GM23338 (cell line): ENCODE results near the gene ABI3. TPM values are rescaled to one million over a fixed set of nuclear protein-coding genes. Genes with fewer than 3 reads are reported as not detected.
A peak's percentile ranks its signal among the peaks of the same experiment; 100 is the strongest.

Experiments
- ATAC-seq: fragments of 200-7000 bp; cut with Tn5 transposase; 3 replicates; pipeline ENCODE4 v1.9.1; 2020
- DNase-seq: peaks from one replicate; pipeline ENCODE4 v3.0.0-alpha.2; 2015; ENCODE audit warnings: low spot score
- H2AFZ ChIP-seq: fragments of 200-600 bp; sonication (generic); 2 replicates; pipeline ENCODE4 v1.8.0; 2016; ENCODE audit warnings: antibody characterized with exemption, mild to moderate bottlenecking, moderate library complexity
- H3F3A ChIP-seq: fragments of 200-600 bp; sonication (generic); replicated peaks from 2 replicates; pipeline ENCODE4 v1.8.0; 2017; ENCODE audit warnings: antibody characterized with exemption, mixed run types, low read depth
- H3K27ac ChIP-seq: fragments of 200-600 bp; sonication (generic); 2 replicates; pipeline ENCODE4 v1.6.1; 2016; ENCODE audit warnings: low read depth
- H3K27me3 ChIP-seq: fragments of 200-600 bp; sonication (generic); 2 replicates; pipeline ENCODE4 v1.8.0; 2016; ENCODE audit warnings: mild to moderate bottlenecking, mixed run types, moderate library complexity; ENCODE audit not compliant: insufficient read depth
- H3K36me3 ChIP-seq: fragments of 200-600 bp; sonication (generic); 2 replicates; pipeline ENCODE4 v1.8.0; 2016; ENCODE audit warnings: mild to moderate bottlenecking; ENCODE audit not compliant: insufficient read depth
- H3K4me1 ChIP-seq: fragments of 200-600 bp; sonication (generic); 2 replicates; pipeline ENCODE4 v1.8.0; 2016; ENCODE audit warnings: mild to moderate bottlenecking, moderate library complexity; ENCODE audit not compliant: insufficient read depth
- H3K4me2 ChIP-seq: fragments of 200-600 bp; sonication (generic); 2 replicates; pipeline ENCODE4 v1.7.1; 2017; ENCODE audit warnings: mixed run types
- H3K4me3 ChIP-seq: fragments of 200-600 bp; sonication (generic); 2 replicates; pipeline ENCODE4 v1.6.1; 2016; ENCODE audit warnings: mixed run types
- H3K79me2 ChIP-seq: fragments of 200-600 bp; sonication (generic); replicated peaks from 2 replicates; pipeline ENCODE4 v1.8.0; 2017; ENCODE audit warnings: mild to moderate bottlenecking; ENCODE audit not compliant: insufficient read depth
- H3K9me2 ChIP-seq: fragments of 200-600 bp; sonication (generic); 2 replicates; pipeline ENCODE4 v1.8.0; 2017; ENCODE audit not compliant: insufficient read depth
- H4K20me1 ChIP-seq: fragments of 200-600 bp; sonication (generic); replicated peaks from 2 replicates; pipeline ENCODE4 v1.8.0; 2017; ENCODE audit warnings: mild to moderate bottlenecking; ENCODE audit not compliant: insufficient read depth
- H3K27ac Mint-ChIP-seq: 2 replicates; pipeline ENCODE4 v1.8.0; 2020; ENCODE audit warnings: inconsistent platforms, mild to moderate bottlenecking, moderate library complexity, mixed read lengths
- H3K27me3 Mint-ChIP-seq: 3 replicates; pipeline ENCODE4 v1.8.0; 2022; ENCODE audit warnings: low read depth, mild to moderate bottlenecking, moderate library complexity, mixed read lengths, inconsistent platforms; ENCODE audit not compliant: insufficient read depth, poor library complexity
- H3K36me3 Mint-ChIP-seq: 3 replicates; pipeline ENCODE4 v1.8.0; 2021; ENCODE audit warnings: low read depth, mild to moderate bottlenecking, inconsistent platforms, moderate library complexity, mixed read lengths
- H3K4me1 Mint-ChIP-seq: 3 replicates; pipeline ENCODE4 v1.8.0; 2020; ENCODE audit warnings: mild to moderate bottlenecking, inconsistent platforms, mixed read lengths
- H3K4me3 Mint-ChIP-seq: 3 replicates; pipeline ENCODE4 v1.8.0; 2021; ENCODE audit warnings: moderate library complexity, mild to moderate bottlenecking, inconsistent platforms, mixed read lengths
- H3K9me3 Mint-ChIP-seq: 3 replicates; pipeline ENCODE4 v1.8.0; 2020; ENCODE audit warnings: moderate library complexity, mild to moderate bottlenecking, inconsistent platforms, mixed read lengths
- CREB1 ChIP-seq: fragments of 250-450 bp; sonication (Bioruptor Pico); IDR thresholded peaks from 2 replicates; pipeline ENCODE4 v1.5.0; 2020; ENCODE audit warnings: low read depth, mild to moderate bottlenecking, moderate library complexity
- EZH2 ChIP-seq: fragments of 200-600 bp; sonication (generic); IDR thresholded peaks from one replicate; pipeline ENCODE4 v1.8.0; 2017; ENCODE audit warnings: antibody characterized with exemption, mild to moderate bottlenecking, low read depth; ENCODE audit not compliant: unreplicated experiment
- JUNB ChIP-seq: IDR thresholded peaks from one replicate; pipeline ENCODE4 v1.6.1; 2016; ENCODE audit warnings: antibody characterized with exemption; ENCODE audit not compliant: unreplicated experiment
- ZNF331 ChIP-seq: fragments of 250-450 bp; sonication (Bioruptor Pico); IDR thresholded peaks from 2 replicates; pipeline ENCODE4 v1.5.0; 2020; ENCODE audit warnings: low read depth, mild to moderate bottlenecking, moderate library complexity
- polyA plus RNA-seq: library from polyadenylated mRNA; unstranded; fragments of >200 nt; fragmentation: Nextera tagmentation; extraction: Ambion mirVana; gene quantifications from 2 replicates; pipeline ENCODE4 v1.2.1, GENCODE V29; 2016
- total RNA-seq: library from RNA; depleted of rRNA; stranded (reverse); fragments of >200 nt; shearing (Covaris generic); gene quantifications from 2 replicates; pipeline ENCODE4 v1.2.3, GENCODE V29; 2014
- TF ChIP-seq, protein P1 (sequence below), 2 experiments: fragments of 200-600 bp in 1 of 2; sonication (generic) in 1 of 2; conservative IDR thresholded peaks; 2 replicates each; pipeline versions ENCODE4 v1.5.1 to v1.6.1; 2016 to 2017; ENCODE audit warnings: antibody characterized with exemption in 2 of 2, low read depth in 2 of 2, mild to moderate bottlenecking in 2 of 2, moderate library complexity in 1 of 2
- TF ChIP-seq, protein P2 (sequence below): IDR thresholded peaks from 2 replicates; pipeline ENCODE4 v1.6.1; 2016; ENCODE audit warnings: antibody characterized with exemption

ABI3 gene
- total and polyA plus RNA-seq, 2 experiments from 2014 or later: 1.8 to 3.0 TPM

GRCh38 chr17:49227436-49228261 lies 17.1 kb downstream of the ABI3 start:
- no peak overlapping the region; the same call in 2 of the 3 replicates for H3K4me3 Mint-ChIP-seq
- H3K27me3 Mint-ChIP-seq: peaks cover 80% of the 10 kb centered on the region
- H3K9me2 ChIP-seq: no peaks in the 10 kb centered on the region
- no peak overlapping the region for H2AFZ ChIP-seq
- ATAC-seq (peak; percentile 18), DNase-seq (peak; percentile 88)
- H3K79me2 ChIP-seq: no peaks in the 10 kb centered on the region
- no peaks in the 10 kb centered on the region; the same call in 2 of the 3 replicates for H3K36me3 Mint-ChIP-seq
- H4K20me1 ChIP-seq: no peaks in the 10 kb centered on the region
- peaks cover 9% of the 10 kb centered on the region; the same call in 1 of the 2 replicates for H3F3A ChIP-seq
- H3K27ac Mint-ChIP-seq: no peak overlapping the region
- H3K4me2 ChIP-seq: no peak overlapping the region
- peaks cover 90% of the 10 kb centered on the region for H3K27me3 ChIP-seq
- no peaks in the 10 kb centered on the region for H3K36me3 ChIP-seq
- TF ChIP-seq JUNB: no peak
- TF ChIP-seq, protein P1, sequence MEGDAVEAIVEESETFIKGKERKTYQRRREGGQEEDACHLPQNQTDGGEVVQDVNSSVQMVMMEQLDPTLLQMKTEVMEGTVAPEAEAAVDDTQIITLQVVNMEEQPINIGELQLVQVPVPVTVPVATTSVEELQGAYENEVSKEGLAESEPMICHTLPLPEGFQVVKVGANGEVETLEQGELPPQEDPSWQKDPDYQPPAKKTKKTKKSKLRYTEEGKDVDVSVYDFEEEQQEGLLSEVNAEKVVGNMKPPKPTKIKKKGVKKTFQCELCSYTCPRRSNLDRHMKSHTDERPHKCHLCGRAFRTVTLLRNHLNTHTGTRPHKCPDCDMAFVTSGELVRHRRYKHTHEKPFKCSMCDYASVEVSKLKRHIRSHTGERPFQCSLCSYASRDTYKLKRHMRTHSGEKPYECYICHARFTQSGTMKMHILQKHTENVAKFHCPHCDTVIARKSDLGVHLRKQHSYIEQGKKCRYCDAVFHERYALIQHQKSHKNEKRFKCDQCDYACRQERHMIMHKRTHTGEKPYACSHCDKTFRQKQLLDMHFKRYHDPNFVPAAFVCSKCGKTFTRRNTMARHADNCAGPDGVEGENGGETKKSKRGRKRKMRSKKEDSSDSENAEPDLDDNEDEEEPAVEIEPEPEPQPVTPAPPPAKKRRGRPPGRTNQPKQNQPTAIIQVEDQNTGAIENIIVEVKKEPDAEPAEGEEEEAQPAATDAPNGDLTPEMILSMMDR (conservative IDR thresholded peaks at IDR 0.05; ENCODE audit: low read depth in 2 of 2): peak; percentile 80 to 95
- H3K4me1 Mint-ChIP-seq: peaks cover 15% of the 10 kb centered on the region
- H3K27ac ChIP-seq: no peak overlapping the region
- no peak overlapping the region for H3K4me3 ChIP-seq
- H3K9me3 Mint-ChIP-seq: no peaks in the 10 kb centered on the region
- H3K4me1 ChIP-seq: peaks cover 17% of the 10 kb centered on the region

DNA sequence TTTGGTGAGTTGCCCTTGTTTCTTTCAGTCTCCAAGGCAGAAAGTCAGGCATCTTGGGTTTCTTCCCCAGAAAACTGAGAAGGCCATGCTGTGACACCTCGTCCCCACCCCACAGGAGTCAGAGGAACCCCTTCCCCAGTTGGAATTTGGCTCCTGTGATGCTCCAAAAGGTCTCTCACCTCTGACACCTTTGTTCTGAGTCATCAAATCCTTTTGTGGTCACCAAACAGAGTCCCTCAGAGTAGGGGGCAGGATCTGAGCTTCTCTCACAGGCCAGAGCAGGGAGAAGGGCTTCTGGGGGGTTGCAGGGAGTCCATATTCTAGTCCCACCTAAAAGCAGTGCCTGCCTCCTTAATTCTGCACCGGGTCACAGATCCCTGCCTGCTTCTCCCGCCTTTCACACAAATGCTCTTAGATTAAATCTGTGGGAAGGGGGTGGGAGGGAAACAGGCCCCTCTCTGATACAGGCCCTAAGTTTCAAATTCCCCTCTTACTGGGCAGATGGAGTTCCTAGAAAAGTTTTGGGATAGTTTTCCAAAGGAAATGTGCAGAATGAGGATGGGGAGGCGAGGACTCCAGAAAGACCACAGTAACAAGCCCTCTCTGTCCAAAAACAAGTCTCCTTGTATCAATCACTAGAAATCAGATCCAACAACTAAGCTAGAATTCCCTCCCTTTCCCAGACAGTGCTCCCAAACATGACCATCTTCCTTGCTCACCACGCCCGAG lies 18.7 kb downstream of the ABI3 start:
- H3K79me2 ChIP-seq: no peaks in the 10 kb centered on the region
- Mint-ChIP-seq H3K4me3 (peak overlapping the region; percentile 70), H3K27me3 (peaks cover 71% of the 10 kb centered on the region), H3K4me1 (peaks cover 14% of the 10 kb centered on the region), H3K36me3 (no peaks in the 10 kb centered on the region; the same call in 2 of the 3 replicates), H3K9me3 (no peaks in the 10 kb centered on the region), H3K27ac (no peak overlapping the region)
- H2AFZ ChIP-seq: no peak overlapping the region
- H3K4me3 ChIP-seq: peak overlapping the region; percentile 91
- no peak for ATAC-seq
- H3K4me2 ChIP-seq: peak overlapping the region; percentile 96
- H3K36me3 ChIP-seq: no peaks in the 10 kb centered on the region
- DNase-seq: no peak
- H3K27ac ChIP-seq: no peak overlapping the region
- no peaks in the 10 kb centered on the region for H3K9me2 ChIP-seq
- no peaks in the 10 kb centered on the region for H4K20me1 ChIP-seq
- peaks cover 16% of the 10 kb centered on the region; the same call in 1 of the 2 replicates for H3K4me1 ChIP-seq
- peaks cover 4% of the 10 kb centered on the region; the same call in 1 of the 2 replicates for H3F3A ChIP-seq
- peaks cover 75% of the 10 kb centered on the region for H3K27me3 ChIP-seq
- no peak for TF ChIP-seq EZH2
- TF ChIP-seq, protein P1 (conservative IDR thresholded peaks at IDR 0.05; ENCODE audit: low read depth in 2 of 2): no peak
- no peak for TF ChIP-seq CREB1 (CRISPR knock-in tag)
- TF ChIP-seq ZNF331 (CRISPR knock-in tag): no peak
- TF ChIP-seq, protein P2, sequence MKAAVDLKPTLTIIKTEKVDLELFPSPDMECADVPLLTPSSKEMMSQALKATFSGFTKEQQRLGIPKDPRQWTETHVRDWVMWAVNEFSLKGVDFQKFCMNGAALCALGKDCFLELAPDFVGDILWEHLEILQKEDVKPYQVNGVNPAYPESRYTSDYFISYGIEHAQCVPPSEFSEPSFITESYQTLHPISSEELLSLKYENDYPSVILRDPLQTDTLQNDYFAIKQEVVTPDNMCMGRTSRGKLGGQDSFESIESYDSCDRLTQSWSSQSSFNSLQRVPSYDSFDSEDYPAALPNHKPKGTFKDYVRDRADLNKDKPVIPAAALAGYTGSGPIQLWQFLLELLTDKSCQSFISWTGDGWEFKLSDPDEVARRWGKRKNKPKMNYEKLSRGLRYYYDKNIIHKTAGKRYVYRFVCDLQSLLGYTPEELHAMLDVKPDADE: no peak
